Measurements from ENCODE around the gene ARHGAP26.

Gene ARHGAP26

DNA sequence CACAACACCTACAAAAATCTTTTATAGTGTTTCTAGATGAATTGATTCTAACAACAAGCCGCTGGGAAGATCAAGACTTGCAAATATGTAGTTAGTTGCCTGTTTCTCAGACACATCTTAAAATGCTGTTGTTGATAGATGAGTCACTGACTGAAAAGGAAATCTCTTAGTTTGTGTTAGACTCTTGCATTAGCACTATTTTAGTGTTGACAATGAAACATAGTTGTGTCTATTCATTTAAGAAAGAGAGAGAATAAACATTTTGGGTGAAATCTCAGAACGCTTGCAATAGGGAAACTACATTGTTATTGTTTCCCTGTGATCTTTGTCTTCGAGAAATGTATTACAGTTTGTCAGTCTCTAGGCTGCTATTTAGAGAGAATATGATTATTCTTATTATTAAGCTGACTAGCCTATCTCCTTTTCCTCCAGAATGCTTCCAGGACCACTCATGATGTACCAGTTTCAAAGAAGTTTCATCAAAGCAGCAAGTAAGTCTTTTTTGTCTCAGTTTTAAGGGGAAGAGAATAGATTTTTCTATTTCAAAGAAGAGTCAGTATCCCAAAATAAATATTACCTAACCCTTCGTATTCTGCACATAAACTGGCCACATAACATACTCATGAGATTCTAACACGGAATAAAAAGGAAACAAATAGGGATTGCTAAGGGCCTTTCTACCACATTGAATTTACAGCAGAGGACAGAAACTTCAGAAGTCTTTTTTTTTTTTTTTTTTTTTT lies 285.6 kb downstream of the ARHGAP26 start:
- no peak for DNase-seq

- no peak for DNase-seq
Observed at GRCh38 chr5:143056339-143056704, 286.1 kb downstream of the ARHGAP26 start.

- no peak for DNase-seq
Observed at GRCh38 chr5:143056792-143057579, 286.8 kb downstream of the ARHGAP26 start.

- DNase-seq: no peak
Observed at GRCh38 chr5:143057580-143057999, 287.4 kb downstream of the ARHGAP26 start.

DNA sequence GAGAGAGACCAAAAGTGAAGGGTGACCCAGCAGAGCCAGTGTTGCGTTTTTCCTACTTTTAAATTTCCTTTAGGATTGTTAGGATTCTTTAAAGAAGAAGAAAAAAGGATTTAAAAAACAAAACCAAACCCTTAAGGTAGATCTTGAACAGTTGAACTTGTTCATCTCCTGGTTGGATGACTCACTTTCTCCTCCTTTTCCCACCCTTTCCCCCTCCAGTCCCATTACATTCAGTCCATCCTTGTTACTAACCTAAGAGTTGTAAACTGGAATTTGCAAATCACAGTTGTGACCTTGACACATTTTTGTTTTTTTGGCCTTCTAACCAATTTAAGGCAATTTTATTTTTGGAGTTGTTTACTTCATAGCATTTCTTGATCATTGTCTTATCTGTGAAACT lies 289.2 kb downstream of the ARHGAP26 start:
- DNase-seq: no peak

- no peak for DNase-seq
Observed at GRCh38 chr5:143059976-143060765, 290.0 kb downstream of the ARHGAP26 start.

GRCh38 chr5:143061161-143061945 lies 291.2 kb downstream of the ARHGAP26 start:
- no peak for DNase-seq

GRCh38 chr5:143062379-143062778 lies 292.2 kb downstream of the ARHGAP26 start:
- no peak for DNase-seq

DNA sequence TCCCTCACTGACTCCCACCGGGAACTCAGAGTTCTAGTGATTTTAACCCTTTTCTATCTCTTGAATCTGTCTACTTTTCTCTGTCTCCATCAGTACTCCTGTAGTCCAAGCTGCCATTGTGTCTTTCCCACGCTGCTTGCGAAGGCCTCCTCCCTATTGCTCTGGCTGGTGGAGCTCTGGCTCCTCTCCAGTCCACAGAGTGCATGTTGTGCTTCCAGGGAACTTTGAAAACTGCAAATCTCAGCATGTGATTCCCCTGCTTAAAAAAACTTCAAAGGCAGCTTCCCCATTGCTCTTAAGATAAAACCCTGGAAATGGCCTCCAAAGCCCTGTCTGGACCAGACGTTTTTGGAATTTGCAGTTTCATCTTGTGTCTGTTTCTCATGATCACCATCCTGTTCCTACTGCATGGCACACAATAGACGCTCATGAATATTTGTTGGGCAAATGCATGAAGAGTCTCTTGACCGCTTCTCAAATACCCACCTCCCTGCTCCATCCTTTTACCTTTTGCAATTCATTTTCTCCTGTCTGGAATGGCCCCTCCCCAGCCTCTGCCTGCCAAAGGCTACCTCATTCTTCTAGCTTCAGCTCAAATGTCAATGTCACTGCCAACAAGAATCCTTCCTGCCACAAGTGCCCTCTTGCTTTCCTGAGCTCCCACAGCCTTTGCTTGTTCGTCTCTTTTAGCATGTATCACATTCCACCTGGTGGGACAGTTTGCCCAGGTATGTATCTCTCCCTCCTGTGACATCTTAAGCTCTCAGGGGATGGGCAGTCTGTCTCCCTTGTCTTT lies 293.2 kb downstream of the ARHGAP26 start:
- no peak for DNase-seq

DNA sequence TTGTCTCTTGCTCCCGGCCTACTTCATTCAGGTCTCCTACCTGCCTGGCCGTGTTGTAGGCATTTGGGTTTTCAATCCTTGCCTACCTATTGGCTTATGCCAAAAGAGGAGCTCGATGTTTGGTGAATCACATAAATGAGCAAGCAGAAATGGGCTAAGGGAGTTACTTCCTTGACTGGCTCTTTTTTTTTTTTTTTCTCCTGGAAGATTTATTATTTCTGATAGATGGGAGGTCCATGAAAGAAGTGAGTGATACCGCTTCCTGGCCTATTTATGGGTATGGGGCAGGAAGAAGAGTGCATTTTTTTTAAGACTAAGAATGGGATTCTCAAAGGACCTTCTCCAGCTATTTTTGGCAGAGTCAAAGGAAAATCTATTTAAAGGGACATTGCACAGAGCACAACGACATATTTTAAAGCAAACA lies 294.1 kb downstream of the ARHGAP26 start:
- no peak for DNase-seq

GRCh38 chr5:143064676-143065075 lies 294.5 kb downstream of the ARHGAP26 start:
- no peak for DNase-seq

DNA sequence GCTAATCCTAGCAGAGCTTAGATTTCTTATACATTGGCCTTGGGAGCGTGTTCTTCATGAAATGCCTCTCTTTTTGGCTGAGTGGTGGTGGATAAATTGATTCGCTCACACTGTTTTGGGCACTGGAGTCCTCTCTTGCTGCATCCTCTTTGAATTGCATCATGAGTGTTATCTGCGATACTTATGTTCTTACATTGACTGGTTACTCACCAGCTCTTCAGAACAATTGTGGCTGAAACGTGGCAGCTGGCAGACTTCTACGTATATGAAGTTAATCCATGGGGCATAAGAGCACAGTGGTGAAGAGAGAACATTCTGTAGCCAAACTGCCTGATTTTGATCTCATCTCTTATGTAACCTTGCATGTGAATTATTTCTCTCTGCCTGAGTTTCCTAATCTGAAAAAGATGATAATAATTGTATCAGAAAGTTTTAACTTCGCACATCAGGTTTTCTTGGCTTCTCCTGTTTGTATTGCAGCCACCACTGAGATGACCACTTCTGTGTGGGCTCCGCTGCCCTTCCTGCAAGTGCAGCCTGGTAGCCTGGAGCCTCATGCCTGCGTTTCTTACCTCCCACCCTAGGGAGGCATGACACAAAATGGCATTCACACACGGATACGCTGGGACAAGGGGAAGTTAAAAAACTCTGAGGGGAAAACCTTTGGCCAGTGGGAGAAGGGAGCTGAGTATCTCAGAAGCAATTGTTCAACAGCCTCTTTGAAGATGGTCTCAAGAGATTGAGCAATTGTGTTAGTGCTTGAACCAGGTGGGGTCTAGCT lies 295.2 kb downstream of the ARHGAP26 start:
- no peak for DNase-seq

DNA sequence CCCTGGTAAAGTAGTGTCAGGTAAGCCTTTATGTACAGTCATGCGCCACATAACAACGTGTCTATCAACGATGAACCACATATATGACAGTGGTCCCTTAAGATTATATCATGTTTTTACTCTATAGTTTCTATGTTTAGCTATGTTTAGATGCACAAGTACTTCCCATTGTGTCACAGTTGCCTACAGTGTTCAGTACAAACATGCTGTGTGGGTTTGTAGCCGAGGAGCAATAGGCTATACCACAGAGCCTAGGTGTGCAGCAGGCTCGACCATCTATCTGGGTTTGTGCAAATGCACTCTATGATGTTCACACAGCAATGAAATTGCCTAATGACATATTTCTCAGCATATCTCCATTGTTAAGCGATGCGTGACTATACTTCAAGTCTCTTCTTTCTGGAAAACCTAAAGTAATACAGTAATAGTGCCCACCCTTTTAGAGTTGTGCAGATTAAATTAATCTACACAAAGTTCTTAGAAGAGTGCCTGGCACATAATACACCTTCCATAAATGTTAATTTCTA lies 295.9 kb downstream of the ARHGAP26 start:
- no peak for DNase-seq

DNA sequence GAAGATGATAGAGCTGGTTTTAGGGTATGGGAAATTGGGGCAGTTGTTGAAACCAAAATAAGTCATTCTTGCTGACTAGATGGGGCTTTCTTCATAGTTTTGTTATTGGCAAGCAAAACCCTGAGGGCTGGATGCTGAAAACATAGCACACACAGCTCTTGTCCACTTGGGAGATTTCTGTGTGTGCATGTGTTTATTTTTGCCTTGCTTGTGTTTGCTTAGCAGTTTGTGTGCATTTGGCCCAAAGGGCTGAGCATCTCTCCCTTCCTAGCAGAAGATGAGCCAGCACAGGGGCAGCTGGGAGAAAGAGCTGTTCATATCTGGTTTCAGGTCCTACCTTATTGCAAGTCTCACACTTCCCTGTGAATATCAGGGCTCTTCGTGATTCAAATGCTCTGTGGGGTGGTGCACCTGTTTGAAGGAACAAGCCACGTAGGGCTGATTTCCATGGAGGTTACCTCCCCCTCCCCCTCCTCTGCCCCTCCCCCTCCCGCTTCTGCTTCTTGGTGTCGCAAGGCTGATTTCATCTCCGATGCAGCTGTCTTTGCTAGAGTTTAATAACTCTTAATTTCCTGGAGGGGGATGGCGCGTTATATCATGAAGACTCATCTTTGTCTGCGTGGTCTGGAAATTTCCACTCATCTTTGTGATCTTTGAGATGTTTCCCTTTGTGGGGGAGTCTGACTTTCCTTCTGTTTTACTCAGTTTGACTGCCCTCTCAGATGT lies 296.5 kb downstream of the ARHGAP26 start:
- peak; percentile 8 for DNase-seq

GRCh38 chr5:143068712-143069111 lies 298.5 kb downstream of the ARHGAP26 start:
- no peak for DNase-seq

GRCh38 chr5:143071927-143072326 lies 301.8 kb downstream of the ARHGAP26 start:
- no peak for DNase-seq

DNA sequence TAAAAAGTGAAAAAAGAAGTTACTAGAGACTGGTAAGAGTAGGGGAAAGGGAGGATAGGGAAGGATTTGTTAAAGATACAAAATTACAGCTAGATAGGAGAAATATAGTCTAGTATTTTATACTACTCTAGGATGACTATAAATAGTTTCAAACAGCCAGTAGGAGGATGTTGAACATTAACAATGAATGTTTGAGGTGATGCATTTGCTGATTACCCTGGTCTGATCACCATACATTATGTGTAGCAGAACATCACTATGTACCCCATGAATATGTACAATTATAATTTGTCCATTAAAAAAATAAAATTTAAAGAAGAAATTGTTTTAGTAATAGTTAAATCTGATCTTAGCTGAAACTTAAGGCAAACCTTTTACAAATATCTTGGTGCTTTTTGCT lies 302.6 kb downstream of the ARHGAP26 start:
- DNase-seq: no peak

DNA sequence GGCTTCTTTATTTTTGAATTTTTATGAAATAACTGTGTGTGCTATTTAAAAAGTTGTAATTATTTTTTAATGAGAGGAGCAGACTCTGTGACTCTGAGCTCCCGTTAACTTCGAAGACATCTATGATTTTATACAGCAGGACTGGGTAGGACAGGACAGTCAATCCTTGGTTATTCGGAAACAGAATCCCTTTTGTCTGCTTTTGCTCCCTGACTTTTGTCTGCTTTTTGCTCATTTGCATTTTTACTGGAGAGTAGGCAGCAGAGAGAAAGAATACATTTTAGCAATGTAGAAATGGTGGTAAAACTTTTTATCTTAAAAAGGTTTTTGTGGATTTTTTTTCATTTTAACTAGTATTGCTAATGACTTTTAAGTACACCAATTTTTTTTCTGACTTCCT lies 303.6 kb downstream of the ARHGAP26 start:
- DNase-seq: no peak

DNA sequence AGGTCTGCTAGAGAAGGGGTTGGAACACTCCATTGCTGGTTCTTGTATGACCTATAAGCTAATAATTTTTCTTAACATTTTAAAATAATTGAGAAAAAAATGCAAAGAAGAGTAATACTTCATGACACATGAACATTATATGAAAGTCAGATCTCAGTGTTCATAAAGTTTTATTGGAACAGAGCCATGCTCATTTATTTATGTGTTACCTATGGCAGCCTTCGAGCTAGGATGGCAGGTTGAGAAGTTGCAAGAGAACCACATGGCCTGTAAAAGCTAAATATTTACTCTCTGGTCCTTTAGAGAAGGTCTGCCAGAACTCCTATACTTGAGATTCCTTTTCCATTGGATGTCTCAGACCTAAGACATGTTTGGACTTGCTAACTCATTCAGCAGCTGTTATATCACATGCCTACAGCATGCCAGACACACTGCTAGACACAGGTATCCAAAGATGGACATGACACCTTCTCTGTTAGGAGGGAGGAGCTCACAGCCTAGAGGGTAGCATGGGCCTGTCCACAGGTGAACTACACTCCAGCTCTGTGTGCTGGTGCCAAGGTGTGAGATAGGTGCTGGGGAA lies 304.3 kb downstream of the ARHGAP26 start:
- no peak for DNase-seq

GRCh38 chr5:143076377-143076776 lies 306.2 kb downstream of the ARHGAP26 start:
- DNase-seq: no peak
